Activated T-helper 2 cell treated with anti-CD3 and anti-CD28 coated beads, Interferon-gamma antibody, Interleukin-2, Interleukin-4, amounts not matched to agents 10 μg/mL and 5 μg/mL and 100 μg/mL, durations not matched to agents 14 hours and 24 hours and 36 hours (primary cell): ENCODE measurements around the gene EPHA8. TPM values are rescaled to one million over a fixed set of nuclear protein-coding genes. Genes with fewer than 3 reads are reported as not detected.

ENCODE experiments used
- DNase-seq: peaks from one replicate; pipeline ENCODE4 v3.0.0; 2021; ENCODE audit warnings: low spot score
- H3K27ac Mint-ChIP-seq: one replicate; pipeline ENCODE4 v1.8.0; 2021; ENCODE audit warnings: mixed read lengths
- H3K27me3 Mint-ChIP-seq: one replicate; pipeline ENCODE4 v1.8.0; 2021; ENCODE audit warnings: low read depth, mixed read lengths
- H3K36me3 Mint-ChIP-seq: one replicate; pipeline ENCODE4 v1.8.0; 2021; ENCODE audit warnings: low read depth, mixed read lengths
- H3K4me1 Mint-ChIP-seq: one replicate; pipeline ENCODE4 v1.8.0; 2021; ENCODE audit warnings: low read depth, mixed read lengths
- H3K4me3 Mint-ChIP-seq: one replicate; pipeline ENCODE4 v1.8.0; 2021; ENCODE audit warnings: low read depth, mild to moderate bottlenecking, moderate library complexity, mixed read lengths
- H3K9me3 Mint-ChIP-seq: one replicate; pipeline ENCODE4 v1.8.0; 2021; ENCODE audit warnings: mixed read lengths
- intact Hi-C: fragments of 100-400 bp; cut with micrococcal nuclease; formaldehyde crosslinking; loops from one replicate; pipeline ENCODE4 v1.15.1; 2023
- total RNA-seq: library from RNA; stranded (reverse); gene quantifications from 2 replicates; pipeline ENCODE4 v1.2.3, GENCODE V29; 2022

EPHA8 gene
- total RNA-seq, 1 donor from 2014 or later = not detected

- H3K4me3 Mint-ChIP-seq = no peak overlapping the region
These were observed 29.9 kb downstream of the EPHA8 start for GRCh38 chr1:22592919-22593790.

GRCh38 chr1:22594396-22594795, 31.1 kb downstream of the EPHA8 start:
- H3K27me3 Mint-ChIP-seq = no peaks in the 10 kb centered on the region
- H3K4me3 Mint-ChIP-seq = no peak overlapping the region
- no peaks in the 10 kb centered on the region for H3K4me1 Mint-ChIP-seq
- no peak for DNase-seq
- no peaks in the 10 kb centered on the region for H3K36me3 Mint-ChIP-seq
- no peak overlapping the region for H3K27ac Mint-ChIP-seq
- intact Hi-C loops = no loop called here
- H3K9me3 Mint-ChIP-seq = no peaks in the 10 kb centered on the region

More at GRCh38 chr1:22592919-22593790, 29.9 kb downstream of the EPHA8 start:
- Mint-ChIP-seq H3K9me3 (no peaks in the 10 kb centered on the region), H3K27ac (no peak overlapping the region), H3K4me1 (no peaks in the 10 kb centered on the region), H3K36me3 (no peaks in the 10 kb centered on the region), H3K27me3 (no peaks in the 10 kb centered on the region)
- intact Hi-C loops = no loop called here
- no peak for DNase-seq

GRCh38 chr1:22595108-22595507, 31.8 kb downstream of the EPHA8 start:
- Mint-ChIP-seq H3K9me3 (no peaks in the 10 kb centered on the region), H3K27me3 (no peaks in the 10 kb centered on the region), H3K4me3 (no peak overlapping the region), H3K36me3 (no peaks in the 10 kb centered on the region), H3K27ac (no peak overlapping the region), H3K4me1 (no peaks in the 10 kb centered on the region)
- intact Hi-C loops = no loop called here
- DNase-seq = no peak

GRCh38 chr1:22597301-22597965, 34.1 kb downstream of the EPHA8 start:
- Mint-ChIP-seq H3K4me1 (no peaks in the 10 kb centered on the region), H3K9me3 (no peaks in the 10 kb centered on the region), H3K36me3 (no peaks in the 10 kb centered on the region), H3K27me3 (no peaks in the 10 kb centered on the region), H3K4me3 (no peak overlapping the region), H3K27ac (no peak overlapping the region)
- intact Hi-C loops = no loop called here
- no peak for DNase-seq

DNA sequence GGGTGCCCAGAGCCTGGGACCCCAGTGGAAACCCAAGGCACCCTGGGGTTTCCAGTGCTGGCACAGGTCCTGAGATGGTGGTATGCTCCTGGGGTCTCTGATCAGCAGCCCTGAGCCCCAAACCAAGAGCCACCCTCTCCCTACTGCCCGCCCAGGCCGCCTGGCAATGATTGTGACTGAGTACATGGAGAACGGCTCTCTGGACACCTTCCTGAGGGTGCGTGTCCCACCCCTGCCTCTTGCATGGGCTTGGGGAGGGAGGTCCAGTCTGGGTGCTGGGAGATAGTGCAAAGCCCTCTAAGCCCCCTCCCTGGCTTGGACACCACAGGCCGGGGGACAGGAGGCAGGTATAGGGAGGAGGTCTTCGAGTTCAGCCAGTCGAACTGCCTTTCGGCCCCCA, 34.7 kb downstream of the EPHA8 start:
- H3K9me3 Mint-ChIP-seq = no peaks in the 10 kb centered on the region
- no peaks in the 10 kb centered on the region for H3K4me1 Mint-ChIP-seq
- no peaks in the 10 kb centered on the region for H3K36me3 Mint-ChIP-seq
- no peaks in the 10 kb centered on the region for H3K27me3 Mint-ChIP-seq
- no peak overlapping the region for H3K4me3 Mint-ChIP-seq
- no peak overlapping the region for H3K27ac Mint-ChIP-seq
- no peak for DNase-seq
- intact Hi-C loops = no loop called here

- Mint-ChIP-seq H3K4me1 (no peaks in the 10 kb centered on the region), H3K36me3 (no peaks in the 10 kb centered on the region), H3K9me3 (no peaks in the 10 kb centered on the region), H3K4me3 (no peak overlapping the region), H3K27me3 (no peaks in the 10 kb centered on the region), H3K27ac (no peak overlapping the region)
- intact Hi-C loops = no loop called here
- no peak for DNase-seq
These were observed 35.4 kb downstream of the EPHA8 start for GRCh38 chr1:22598736-22599135.

GRCh38 chr1:22600071-22600816, 37.0 kb downstream of the EPHA8 start:
- H3K27me3 Mint-ChIP-seq = no peaks in the 10 kb centered on the region
- H3K4me3 Mint-ChIP-seq = no peak overlapping the region
- no peak overlapping the region for H3K27ac Mint-ChIP-seq
- intact Hi-C loops = no loop called here
- H3K4me1 Mint-ChIP-seq = no peaks in the 10 kb centered on the region
- H3K9me3 Mint-ChIP-seq = no peaks in the 10 kb centered on the region
- no peaks in the 10 kb centered on the region for H3K36me3 Mint-ChIP-seq
- DNase-seq = no peak

DNA sequence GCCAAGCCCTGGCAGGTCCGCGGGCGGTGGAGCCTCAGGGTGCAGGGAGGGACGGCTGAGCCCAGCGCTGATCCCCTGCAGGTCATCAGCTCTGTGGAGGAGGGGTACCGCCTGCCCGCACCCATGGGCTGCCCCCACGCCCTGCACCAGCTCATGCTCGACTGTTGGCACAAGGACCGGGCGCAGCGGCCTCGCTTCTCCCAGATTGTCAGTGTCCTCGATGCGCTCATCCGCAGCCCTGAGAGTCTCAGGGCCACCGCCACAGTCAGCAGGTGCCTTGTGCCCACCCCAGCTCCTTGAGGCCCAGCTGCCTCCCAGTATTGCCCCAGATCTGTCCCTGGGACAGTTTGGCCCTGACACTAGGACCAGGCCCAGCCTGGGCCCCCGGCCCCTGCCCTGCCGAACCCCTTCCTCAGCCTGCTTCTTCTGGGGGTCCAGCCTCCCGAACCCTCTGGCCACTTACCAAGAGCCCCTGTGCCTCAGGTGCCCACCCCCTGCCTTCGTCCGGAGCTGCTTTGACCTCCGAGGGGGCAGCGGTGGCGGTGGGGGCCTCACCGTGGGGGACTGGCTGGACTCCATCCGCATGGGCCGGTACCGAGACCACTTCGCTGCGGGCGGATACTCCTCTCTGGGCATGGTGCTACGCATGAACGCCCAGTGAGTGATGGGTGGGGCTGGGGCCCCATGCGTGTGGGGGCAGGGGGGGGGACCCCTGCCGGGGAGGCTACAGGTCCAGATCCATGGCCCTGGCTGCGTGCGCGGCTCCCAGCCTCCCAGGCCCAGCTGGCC, 37.7 kb downstream of the EPHA8 start:
- Mint-ChIP-seq H3K36me3 (no peaks in the 10 kb centered on the region), H3K4me1 (no peaks in the 10 kb centered on the region), H3K4me3 (no peak overlapping the region), H3K9me3 (no peaks in the 10 kb centered on the region), H3K27ac (no peak overlapping the region), H3K27me3 (peaks cover 1% of the 10 kb centered on the region)
- no peak for DNase-seq
- intact Hi-C loops = no loop called here

GRCh38 chr1:22601610-22602009, 38.3 kb downstream of the EPHA8 start:
- H3K27me3 Mint-ChIP-seq = peaks cover 1% of the 10 kb centered on the region
- no peaks in the 10 kb centered on the region for H3K9me3 Mint-ChIP-seq
- H3K36me3 Mint-ChIP-seq = no peaks in the 10 kb centered on the region
- intact Hi-C loops = no loop called here
- DNase-seq = no peak
- H3K4me3 Mint-ChIP-seq = no peak overlapping the region
- no peaks in the 10 kb centered on the region for H3K4me1 Mint-ChIP-seq
- H3K27ac Mint-ChIP-seq = no peak overlapping the region

- DNase-seq = no peak
- Mint-ChIP-seq H3K9me3 (no peaks in the 10 kb centered on the region), H3K4me1 (no peaks in the 10 kb centered on the region), H3K27ac (no peak overlapping the region), H3K27me3 (peaks cover 1% of the 10 kb centered on the region), H3K4me3 (no peak overlapping the region), H3K36me3 (no peaks in the 10 kb centered on the region)
- intact Hi-C loops = no loop called here
These were observed 38.9 kb downstream of the EPHA8 start for GRCh38 chr1:22602060-22602740.

GRCh38 chr1:22606161-22606560, 42.9 kb downstream of the EPHA8 start:
- peaks cover 8% of the 10 kb centered on the region for H3K27me3 Mint-ChIP-seq
- no peaks in the 10 kb centered on the region for H3K36me3 Mint-ChIP-seq
- no peak overlapping the region for H3K4me3 Mint-ChIP-seq
- H3K4me1 Mint-ChIP-seq = no peaks in the 10 kb centered on the region
- intact Hi-C loops = no loop called here
- H3K27ac Mint-ChIP-seq = no peak overlapping the region
- no peak for DNase-seq
- H3K9me3 Mint-ChIP-seq = no peaks in the 10 kb centered on the region

DNA sequence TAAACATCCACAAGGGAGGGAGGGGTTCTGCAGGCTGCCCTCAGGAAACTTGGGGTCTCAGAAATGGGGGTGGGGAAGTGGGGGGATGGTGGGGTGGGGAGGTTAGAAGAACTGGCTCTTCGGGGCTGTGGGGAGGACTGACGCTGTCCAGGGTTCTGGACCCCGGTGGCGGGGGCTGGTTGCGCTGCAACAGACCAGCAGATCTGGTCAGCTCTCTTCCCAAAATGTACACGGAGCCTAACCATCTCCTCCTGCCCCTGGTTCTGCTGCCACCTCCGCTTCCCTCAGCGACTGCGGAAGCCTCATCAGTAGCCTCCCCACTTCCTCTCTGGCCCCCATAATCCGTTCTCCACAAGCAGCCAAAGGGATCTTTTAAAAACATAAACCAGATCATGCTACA, 43.9 kb downstream of the EPHA8 start:
- H3K36me3 Mint-ChIP-seq = no peaks in the 10 kb centered on the region
- peaks cover 8% of the 10 kb centered on the region for H3K27me3 Mint-ChIP-seq
- H3K27ac Mint-ChIP-seq = no peak overlapping the region
- no peaks in the 10 kb centered on the region for H3K4me1 Mint-ChIP-seq
- no peak for DNase-seq
- intact Hi-C loops = no loop called here
- no peak overlapping the region for H3K4me3 Mint-ChIP-seq
- H3K9me3 Mint-ChIP-seq = no peaks in the 10 kb centered on the region
